Activated CD4-positive, alpha-beta memory T cell treated with anti-CD3 and anti-CD28 coated beads, Interleukin-2, amount 10 ng/mL, durations not matched to agents 7 days and 5 days (primary cell): Measurements from ENCODE around the gene IL18R1. TPM values are rescaled to one million over a fixed set of nuclear protein-coding genes. Genes with fewer than 3 reads are reported as not detected.

ENCODE experiments used
- CTCF ChIA-PET: fragments of 350-600 bp; sonication (Branson Sonifier 250); formaldehyde crosslinking; loops from one replicate; lab custom pipeline; 2021; ENCODE audit warnings: antibody characterized with exemption, inconsistent platforms; lab: Charles Lee
- POLR2A ChIA-PET: fragments of 350-600 bp; sonication (Branson Sonifier 250); formaldehyde crosslinking; loops from one replicate; lab custom pipeline; 2021; ENCODE audit warnings: antibody characterized with exemption; lab: Charles Lee
- DNase-seq: peaks from one replicate; pipeline ENCODE4 v3.0.0-alpha.2; 2020
- H3K27ac Mint-ChIP-seq: one replicate; pipeline ENCODE4 v1.8.0; 2021; ENCODE audit warnings: mild to moderate bottlenecking, mixed read lengths
- H3K27me3 Mint-ChIP-seq: one replicate; pipeline ENCODE4 v1.8.0; 2021; ENCODE audit warnings: mixed read lengths
- H3K36me3 Mint-ChIP-seq: one replicate; pipeline ENCODE4 v1.8.0; 2021; ENCODE audit warnings: low read depth, mixed read lengths
- H3K4me1 Mint-ChIP-seq: one replicate; pipeline ENCODE4 v1.8.0; 2021; ENCODE audit warnings: mixed read lengths
- H3K4me3 Mint-ChIP-seq: one replicate; pipeline ENCODE4 v1.8.0; 2021; ENCODE audit warnings: mild to moderate bottlenecking, mixed read lengths
- H3K9me3 Mint-ChIP-seq: one replicate; pipeline ENCODE4 v1.8.0; 2021; ENCODE audit warnings: mixed read lengths
- total RNA-seq, 2 experiments: library from RNA; stranded (reverse); gene quantifications; one replicate each; pipeline ENCODE4 v1.2.3, GENCODE V29; 2021

Gene IL18R1
- total RNA-seq, 2 experiments from 2014 or later = 22.8 to 24.0 TPM

- Mint-ChIP-seq H3K27ac (peak overlapping the region; percentile 87), H3K27me3 (no peaks in the 10 kb centered on the region), H3K36me3 (peaks cover 28% of the 10 kb centered on the region), H3K4me1 (peaks cover 53% of the 10 kb centered on the region), H3K9me3 (no peaks in the 10 kb centered on the region), H3K4me3 (peak overlapping the region; percentile 98)
- ChIA-PET CTCF (interaction anchor here (0.7 to 2.0 kb wide), 21 partner anchors 11 to 357 kb away, joined by 3 to 22 read pairs (median 6); partner anchors contain the start of gene SLC9A4), POLR2A (interaction anchor here (0.8 to 1.4 kb wide), 7 partner anchors 9 to 337 kb away, joined by 4 to 10 read pairs (median 5); no protein-coding TSS in a partner anchor)
- no peak for DNase-seq
These were observed 1.1 kb downstream of the IL18R1 start for GRCh38 chr2:102356741-102357140.

GRCh38 chr2:102357937-102358336 is 2.3 kb downstream of the IL18R1 start:
- no peaks in the 10 kb centered on the region for H3K9me3 Mint-ChIP-seq
- POLR2A ChIA-PET = interaction anchor here (0.8 to 2.3 kb wide), 3 partner anchors 60 to 85 kb away, joined by 3 to 11 read pairs (median 4); partner anchors contain the start of gene IL18RAP

GRCh38 chr2:102358496-102358895 is 2.9 kb downstream of the IL18R1 start:
- Mint-ChIP-seq H3K4me3 (peak overlapping the region; percentile 98), H3K36me3 (peaks cover 41% of the 10 kb centered on the region)

More at GRCh38 chr2:102357937-102358336, 2.3 kb downstream of the IL18R1 start:
- DNase-seq = no peak
- Mint-ChIP-seq H3K27me3 (no peaks in the 10 kb centered on the region), H3K36me3 (peaks cover 35% of the 10 kb centered on the region), H3K4me3 (peak overlapping the region; percentile 98), H3K4me1 (peaks cover 54% of the 10 kb centered on the region), H3K27ac (peak overlapping the region; percentile 45)
- CTCF ChIA-PET = interaction anchor here (0.7 to 3.6 kb wide), 8 partner anchors 9 to 352 kb away, joined by 3 to 15 read pairs (median 6); no protein-coding TSS in a partner anchor

GRCh38 chr2:102359527-102359926 is 3.9 kb downstream of the IL18R1 start:
- POLR2A ChIA-PET = interaction anchor here (2.3 kb wide), 1 partner anchor 84 kb away, joined by 11 read pairs; no protein-coding TSS in a partner anchor
- peaks cover 6% of the 10 kb centered on the region for H3K9me3 Mint-ChIP-seq
- H3K27ac Mint-ChIP-seq = peak overlapping the region; percentile 1
- CTCF ChIA-PET = interaction anchor here (1.0 to 3.6 kb wide), 4 partner anchors 84 to 119 kb away, joined by 3 to 15 read pairs (median 11); no protein-coding TSS in a partner anchor
- H3K4me1 Mint-ChIP-seq = peaks cover 52% of the 10 kb centered on the region
- peak overlapping the region; percentile 8 for H3K4me3 Mint-ChIP-seq
- no peak for DNase-seq
- no peaks in the 10 kb centered on the region for H3K27me3 Mint-ChIP-seq
- peaks cover 51% of the 10 kb centered on the region for H3K36me3 Mint-ChIP-seq

More at GRCh38 chr2:102358496-102358895, 2.9 kb downstream of the IL18R1 start:
- DNase-seq = peak; percentile 40
- peak overlapping the region; percentile 41 for H3K27ac Mint-ChIP-seq
- no peaks in the 10 kb centered on the region for H3K9me3 Mint-ChIP-seq
- ChIA-PET POLR2A (interaction anchor here (0.8 to 2.3 kb wide), 3 partner anchors 59 to 85 kb away, joined by 3 to 11 read pairs (median 4); partner anchors contain the start of gene IL18RAP), CTCF (interaction anchor here (0.6 to 3.6 kb wide), 10 partner anchors 10 to 352 kb away, joined by 3 to 15 read pairs (median 4); no protein-coding TSS in a partner anchor)
- peaks cover 54% of the 10 kb centered on the region for H3K4me1 Mint-ChIP-seq
- H3K27me3 Mint-ChIP-seq = no peaks in the 10 kb centered on the region

GRCh38 chr2:102361632-102362241 is 6.1 kb downstream of the IL18R1 start:
- H3K4me3 Mint-ChIP-seq = no peak overlapping the region
- peaks cover 25% of the 10 kb centered on the region for H3K9me3 Mint-ChIP-seq
- H3K4me1 Mint-ChIP-seq = peaks cover 52% of the 10 kb centered on the region
- no peaks in the 10 kb centered on the region for H3K27me3 Mint-ChIP-seq
- ChIA-PET CTCF (no interaction called here), POLR2A (no interaction called here)
- DNase-seq = no peak
- H3K27ac Mint-ChIP-seq = no peak overlapping the region
- H3K36me3 Mint-ChIP-seq = peaks cover 65% of the 10 kb centered on the region

GRCh38 chr2:102365763-102366162 is 10.2 kb downstream of the IL18R1 start:
- Mint-ChIP-seq H3K27me3 (no peaks in the 10 kb centered on the region), H3K4me3 (no peak overlapping the region), H3K27ac (no peak overlapping the region), H3K9me3 (peaks cover 27% of the 10 kb centered on the region), H3K4me1 (peaks cover 58% of the 10 kb centered on the region), H3K36me3 (peaks cover 86% of the 10 kb centered on the region)
- ChIA-PET CTCF (no interaction called here), POLR2A (interaction anchor here (0.8 to 1.3 kb wide), 2 partner anchors 10 to 53 kb away, joined by 3 to 4 read pairs; partner anchors contain the start of gene IL18R1)
- no peak for DNase-seq

- Mint-ChIP-seq H3K9me3 (peaks cover 27% of the 10 kb centered on the region), H3K27ac (peak overlapping the region; percentile 92), H3K27me3 (no peaks in the 10 kb centered on the region), H3K4me1 (peaks cover 51% of the 10 kb centered on the region), H3K4me3 (peak overlapping the region; percentile 53), H3K36me3 (peaks cover 87% of the 10 kb centered on the region)
- no peak for DNase-seq
- POLR2A ChIA-PET = interaction anchor here (0.8 to 2.3 kb wide), 5 partner anchors 11 to 116 kb away, joined by 3 to 14 read pairs (median 4); partner anchors contain the start of gene IL18R1
- CTCF ChIA-PET = interaction anchor here (1.9 kb wide), 1 partner anchor 13 kb away, joined by 4 read pairs; no protein-coding TSS in a partner anchor
These were observed 11.0 kb downstream of the IL18R1 start for GRCh38 chr2:102366406-102367112.

GRCh38 chr2:102367331-102367971 is 11.9 kb downstream of the IL18R1 start:
- peaks cover 47% of the 10 kb centered on the region for H3K4me1 Mint-ChIP-seq
- H3K27me3 Mint-ChIP-seq = no peaks in the 10 kb centered on the region
- POLR2A ChIA-PET = interaction anchor here (0.8 to 2.3 kb wide), 9 partner anchors 9 to 235 kb away, joined by 3 to 14 read pairs (median 4); partner anchors contain the start of gene IL18R1
- CTCF ChIA-PET = interaction anchor here (1.3 to 1.9 kb wide), 3 partner anchors 11 to 115 kb away, joined by 3 to 6 read pairs (median 4); partner anchors contain the start of gene IL18R1
- H3K9me3 Mint-ChIP-seq = peaks cover 27% of the 10 kb centered on the region
- H3K36me3 Mint-ChIP-seq = peaks cover 84% of the 10 kb centered on the region
- peak overlapping the region; percentile 92 for H3K27ac Mint-ChIP-seq
- H3K4me3 Mint-ChIP-seq = peak overlapping the region; percentile 53
- DNase-seq = peak; percentile 39

GRCh38 chr2:102368461-102369109 is 13.0 kb downstream of the IL18R1 start:
- CTCF ChIA-PET = interaction anchor here (0.9 to 1.9 kb wide), 3 partner anchors 12 to 117 kb away, joined by 3 to 6 read pairs (median 4); partner anchors contain the start of gene IL18R1
- H3K4me3 Mint-ChIP-seq = peak overlapping the region; percentile 44

GRCh38 chr2:102369866-102370265 is 14.3 kb downstream of the IL18R1 start:
- peaks cover 78% of the 10 kb centered on the region for H3K36me3 Mint-ChIP-seq
- POLR2A ChIA-PET = no interaction called here
- H3K27me3 Mint-ChIP-seq = no peaks in the 10 kb centered on the region
- peaks cover 31% of the 10 kb centered on the region for H3K9me3 Mint-ChIP-seq
- peaks cover 47% of the 10 kb centered on the region for H3K4me1 Mint-ChIP-seq
- H3K4me3 Mint-ChIP-seq = no peak overlapping the region
- no peak overlapping the region for H3K27ac Mint-ChIP-seq
- DNase-seq = no peak
- CTCF ChIA-PET = no interaction called here

More at GRCh38 chr2:102368461-102369109, 13.0 kb downstream of the IL18R1 start:
- POLR2A ChIA-PET = interaction anchor here (0.6 to 2.3 kb wide), 8 partner anchors 8 to 103 kb away, joined by 3 to 14 read pairs (median 4); partner anchors contain the start of gene IL18R1
- Mint-ChIP-seq H3K27ac (peak overlapping the region; percentile 92), H3K9me3 (peaks cover 32% of the 10 kb centered on the region), H3K4me1 (peaks cover 47% of the 10 kb centered on the region), H3K27me3 (no peaks in the 10 kb centered on the region), H3K36me3 (peaks cover 81% of the 10 kb centered on the region)
- peak; percentile 40 for DNase-seq

GRCh38 chr2:102376052-102376591 is 20.5 kb downstream of the IL18R1 start:
- ChIA-PET POLR2A (interaction anchor here (0.7 to 1.6 kb wide), 2 partner anchors 8 to 27 kb away, joined by 3 to 4 read pairs; no protein-coding TSS in a partner anchor), CTCF (interaction anchor here (1.2 kb wide), 1 partner anchor 135 kb away, joined by 3 read pairs; no protein-coding TSS in a partner anchor)
- Mint-ChIP-seq H3K4me1 (peaks cover 9% of the 10 kb centered on the region), H3K4me3 (no peak overlapping the region), H3K36me3 (peaks cover 76% of the 10 kb centered on the region), H3K27ac (no peak overlapping the region), H3K27me3 (no peaks in the 10 kb centered on the region), H3K9me3 (peaks cover 28% of the 10 kb centered on the region)
- DNase-seq = no peak
